GM12875 (cell line): ENCODE data around the gene PTRH2.

ENCODE experiments used
- H3K4me3 ChIP-seq: one replicate; pipeline ENCODE4 v1.5.1; 2011; ENCODE audit warnings: low read depth, low read length, control low read depth
- CTCF ChIP-seq: IDR thresholded peaks from 2 replicates; pipeline ENCODE4 v1.5.1; 2011; ENCODE audit warnings: low read depth, mild to moderate bottlenecking, control low read depth, inconsistent platforms, low read length, moderate library complexity, borderline replicate concordance; ENCODE audit not compliant: insufficient read depth

PTRH2 gene

DNA sequence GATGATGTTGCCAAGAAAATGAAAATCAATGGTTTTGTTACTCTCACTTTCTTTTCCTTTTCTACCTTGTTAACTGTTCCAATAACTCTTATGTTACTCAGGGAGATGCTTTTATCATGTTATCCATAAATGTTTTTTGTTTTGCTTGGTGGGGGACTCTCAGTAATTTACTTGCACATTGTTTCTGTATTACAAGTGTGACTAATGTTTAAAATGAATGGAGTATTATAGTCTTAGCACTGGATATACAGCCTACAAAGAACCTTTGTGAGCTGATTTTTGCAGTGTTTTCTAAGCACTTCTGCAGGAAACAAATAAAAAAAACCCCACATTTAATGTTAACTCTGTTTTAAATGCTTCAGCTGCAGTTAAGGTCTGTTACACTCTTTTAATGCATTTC, 12.3 kb upstream of the PTRH2 start:
- no peak for TF ChIP-seq CTCF
- H3K4me3 ChIP-seq, result no peak overlapping the region

DNA sequence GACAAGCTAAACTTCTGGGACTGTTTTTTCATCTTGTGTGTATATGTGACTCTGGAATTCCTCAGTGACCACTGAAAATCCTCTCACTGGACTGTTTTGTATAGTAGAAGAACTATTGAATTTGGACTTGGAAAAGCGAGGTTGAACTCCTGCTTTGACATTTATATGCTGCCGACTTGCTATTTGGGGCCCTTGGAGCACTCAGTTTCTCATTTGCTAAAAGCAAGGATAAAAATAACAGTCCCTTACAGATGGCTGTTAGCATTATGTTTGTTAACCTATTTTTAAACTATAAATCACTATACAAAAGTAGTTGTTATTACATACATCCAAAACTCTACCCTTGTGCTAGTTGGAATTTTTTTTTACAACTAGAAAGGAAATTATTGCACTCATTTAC, 9.2 kb upstream of the PTRH2 start:
- H3K4me3 ChIP-seq, result no peak overlapping the region
- TF ChIP-seq CTCF, result no peak

DNA sequence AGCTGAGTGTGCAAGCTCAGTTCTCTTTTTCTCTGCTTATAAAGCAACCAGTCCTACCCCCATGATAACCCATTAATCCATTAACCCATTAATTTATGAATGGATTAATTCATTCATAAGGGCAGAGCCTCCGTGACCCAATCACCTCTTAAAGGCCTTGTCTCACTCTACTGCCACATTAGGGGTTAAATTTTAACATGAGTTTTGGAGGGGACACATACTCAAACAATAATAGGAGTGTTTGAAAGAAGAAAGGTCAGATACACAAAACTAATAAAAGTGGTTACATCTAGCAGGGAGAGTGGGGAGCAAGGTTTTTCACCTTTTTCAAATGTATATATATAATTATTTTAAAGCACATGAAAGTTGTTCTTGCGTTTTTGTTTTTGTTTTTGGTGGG, 7.0 kb upstream of the PTRH2 start:
- TF ChIP-seq CTCF, result no peak
- H3K4me3 ChIP-seq, result no peak overlapping the region

GRCh38 chr17:59712862-59713261, 5.6 kb upstream of the PTRH2 start:
- TF ChIP-seq CTCF, result no peak

DNA sequence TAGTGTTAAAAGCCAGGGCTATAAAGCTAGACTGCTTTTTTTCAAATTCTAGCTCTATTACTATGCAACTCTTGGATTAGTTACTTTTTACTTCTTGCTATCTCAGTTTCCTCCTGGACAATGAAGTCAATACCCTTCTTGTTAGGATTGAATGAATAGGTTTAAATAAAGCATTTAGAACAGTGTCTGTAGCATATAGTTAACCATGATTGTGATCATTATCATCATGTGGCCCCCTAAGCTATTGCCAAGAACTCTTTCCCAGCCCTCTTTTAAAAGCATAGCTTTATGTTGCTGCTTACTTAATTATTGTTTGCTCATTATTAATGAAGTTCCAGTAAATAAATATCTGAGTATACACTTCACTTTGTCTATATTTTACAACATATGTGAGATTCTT, 4.7 kb upstream of the PTRH2 start:
- no peak for TF ChIP-seq CTCF
- no peak overlapping the region for H3K4me3 ChIP-seq

More at GRCh38 chr17:59712862-59713261, 5.6 kb upstream of the PTRH2 start:
- no peak overlapping the region for H3K4me3 ChIP-seq

DNA sequence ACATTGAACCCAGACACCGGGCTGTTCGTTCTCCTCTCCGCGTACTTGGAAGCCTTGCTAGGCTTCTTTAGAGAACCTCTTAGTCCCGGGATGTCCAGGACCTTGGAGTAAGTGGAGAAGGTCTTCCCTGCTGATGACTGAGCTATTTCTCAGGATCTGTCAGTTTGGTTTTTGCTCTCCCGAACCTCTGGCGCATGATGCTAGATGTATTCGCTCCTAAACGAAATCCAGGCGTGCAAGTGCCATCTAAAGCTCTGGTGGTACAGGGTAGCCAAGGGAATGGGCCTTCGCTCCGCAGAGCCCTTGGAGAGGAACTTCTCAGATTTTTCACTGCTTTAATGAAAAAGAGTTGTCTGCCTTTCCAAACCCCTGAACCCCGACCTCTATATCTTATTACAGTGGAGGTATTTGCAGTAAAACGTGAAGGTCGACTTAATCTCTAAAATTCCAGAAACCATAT, 771 bp upstream of the PTRH2 start:
- peak overlapping the region; percentile 79 for H3K4me3 ChIP-seq
- no peak for TF ChIP-seq CTCF

- no peak for TF ChIP-seq CTCF
Observed at GRCh38 chr17:59702304-59702703, 4.9 kb downstream of the PTRH2 start.

More at GRCh38 chr17:59702304-59702703, 4.9 kb downstream of the PTRH2 start:
- no peak overlapping the region for H3K4me3 ChIP-seq
